K562 (cell line): ENCODE data around the gene CDC14A. TPM values are rescaled to one million over a fixed set of nuclear protein-coding genes. Genes with fewer than 3 reads are reported as not detected.
A peak's percentile ranks its signal among the peaks of the same experiment; 100 is the strongest.

Experiments used
- AFF4 ChIP-seq: sonication (generic); formaldehyde crosslinking; IDR thresholded peaks from 2 replicates; pipeline ENCODE4 v1.8.0; 2023; ENCODE audit warnings: mild to moderate bottlenecking, missing genetic modification reagents
- BCOR ChIP-seq: fragments of 450-650 bp; IDR thresholded peaks from 2 replicates; pipeline ENCODE4 v1.6.1; 2016
- BRD9 ChIP-seq: fragments of 450-650 bp; IDR thresholded peaks from 2 replicates; pipeline ENCODE4 v1.6.1; 2018; ENCODE audit warnings: low read depth; ENCODE audit not compliant: partially characterized antibody
- BRF1 ChIP-seq: IDR thresholded peaks from 3 replicates; pipeline ENCODE4 v1.6.1; 2011; ENCODE audit warnings: borderline replicate concordance, mild to moderate bottlenecking; ENCODE audit not compliant: insufficient read length; ENCODE audit errors: extremely low read depth
- CBX5 ChIP-seq: IDR thresholded peaks from 2 replicates; pipeline ENCODE4 v1.6.1; 2014; ENCODE audit warnings: low read depth, borderline replicate concordance
- E2F6 ChIP-seq, 2 experiments: IDR thresholded peaks; 2 replicates each; pipeline ENCODE4 v1.6.1; 2011; ENCODE audit warnings: borderline replicate concordance in 1 of 2, control low read depth in 1 of 2, low read depth in 1 of 2, low read length in 1 of 2, mild to moderate bottlenecking in 1 of 2, mixed read lengths in 1 of 2, moderate library complexity in 1 of 2; ENCODE audit not compliant: insufficient read depth in 1 of 2, insufficient read length in 1 of 2, poor library complexity in 1 of 2, severe bottlenecking in 1 of 2; ENCODE audit errors: extremely low read depth in 1 of 2
- KAT2B ChIP-seq: IDR thresholded peaks from one replicate; pipeline ENCODE4 v1.6.1; 2012; ENCODE audit warnings: low read depth, mild to moderate bottlenecking, control low read depth, inconsistent platforms, low read length, moderate library complexity
- KDM5B ChIP-seq: fragments of 200-600 bp; sonication (generic); IDR thresholded peaks from 2 replicates; pipeline ENCODE4 v1.6.1; 2012; ENCODE audit warnings: low read depth, mild to moderate bottlenecking, moderate library complexity, low read length, control low read depth, inconsistent platforms; ENCODE audit not compliant: insufficient replicate concordance
- NFRKB ChIP-seq: fragments of 450-650 bp; IDR thresholded peaks from 2 replicates; pipeline ENCODE4 v1.6.1; 2016; ENCODE audit warnings: low read depth
- NR2C2 ChIP-seq, 2 experiments: fragments of 200-800 bp in 1 of 2; sonication (Bioruptor generic) in 1 of 2; sonication (generic) in 1 of 2; formaldehyde crosslinking in 1 of 2; IDR thresholded peaks; 2 replicates each; pipeline versions ENCODE4 v1.6.1 to v1.8.0; 2016 to 2022; ENCODE audit warnings: mild to moderate bottlenecking in 1 of 2, missing compliant biosample characterization in 1 of 2, missing genetic modification characterization in 1 of 2, missing genetic modification reagents in 1 of 2
- POLR2G ChIP-seq: fragments of 200-400 bp; formaldehyde crosslinking; IDR thresholded peaks from 2 replicates; pipeline ENCODE4 v1.6.1; 2017; ENCODE audit warnings: low read depth, mild to moderate bottlenecking, antibody characterized with exemption, low read length, moderate library complexity
- RCOR1 ChIP-seq, 2 experiments: IDR thresholded peaks; 2 replicates each; pipeline ENCODE4 v1.6.1; 2012; ENCODE audit warnings: low read depth in 2 of 2, low read length in 2 of 2, borderline replicate concordance in 1 of 2, improper control_type of control experiment in 1 of 2
- SOX6 ChIP-seq: fragments of 450-650 bp; IDR thresholded peaks from 2 replicates; pipeline ENCODE4 v1.6.1; 2014; ENCODE audit warnings: mild to moderate bottlenecking
- TAL1 ChIP-seq: fragments of 450-650 bp; IDR thresholded peaks from 2 replicates; pipeline ENCODE4 v1.6.1; 2016; ENCODE audit warnings: mild to moderate bottlenecking
- ZEB2 ChIP-seq: fragments of 450-650 bp; IDR thresholded peaks from 2 replicates; pipeline ENCODE4 v1.6.1; 2016
- ZNF134 ChIP-seq: fragments of 250-450 bp; sonication (Bioruptor Pico); conservative IDR thresholded peaks from 2 replicates; pipeline ENCODE4 v1.4.0; 2020
- ZNF165 ChIP-seq: fragments of 250-450 bp; sonication (Bioruptor Pico); IDR thresholded peaks from 2 replicates; pipeline ENCODE4 v1.4.0; 2020; ENCODE audit warnings: borderline replicate concordance
- ZNF551 ChIP-seq: fragments of 250-450 bp; sonication (Bioruptor Pico); IDR thresholded peaks from 2 replicates; pipeline ENCODE4 v1.5.0; 2021; ENCODE audit warnings: mild to moderate bottlenecking, moderate library complexity
- polyA plus RNA-seq, 8 experiments: library from polyadenylated mRNA; depleted of rRNA in 4 of 8; stranded (reverse) in 5 of 8; unstranded in 3 of 8; fragments of >200 nt; fragmentation: Nextera tagmentation in 2 of 8; fragmentation: Illumina TruSeq in 1 of 8; extraction: Ambion mirVana in 2 of 8; extraction: Trizol in 1 of 8; gene quantifications; 2 replicates each; pipeline versions ENCODE4 v1.2.1 to v1.2.3, GENCODE V29; 2011 to 2014; ENCODE audit warnings: inconsistent platforms in 1 of 8, missing spikeins in 1 of 8
- total RNA-seq, 7 experiments: library from RNA; depleted of rRNA in 6 of 7; stranded (reverse); fragments of >200 nt in 6 of 7; fragmentation: Illumina TruSeq in 2 of 7; extraction: Trizol in 2 of 7; gene quantifications; 2 replicates each; pipeline versions ENCODE4 v1.2.1 to v1.2.3, GENCODE V29; 2011 to 2021; ENCODE audit warnings: low replicate concordance in 1 of 7
- TF ChIP-seq, protein P1 (sequence below): sonication (generic); formaldehyde crosslinking; IDR thresholded peaks from 2 replicates; pipeline ENCODE4 v1.8.0; 2022; ENCODE audit warnings: mild to moderate bottlenecking, missing genetic modification reagents, borderline replicate concordance
- TF ChIP-seq, protein P2 (sequence below): sonication (generic); formaldehyde crosslinking; IDR thresholded peaks from 2 replicates; pipeline ENCODE4 v1.9.0; 2022; ENCODE audit warnings: mild to moderate bottlenecking, missing genetic modification reagents

CDC14A gene
- total and polyA plus RNA-seq, 9 of the 15 experiments (the other 6 are each of a cell fraction or from before 2014, with no cell fraction given) = 17.0 to 74.3 (median 33.4) TPM

DNA sequence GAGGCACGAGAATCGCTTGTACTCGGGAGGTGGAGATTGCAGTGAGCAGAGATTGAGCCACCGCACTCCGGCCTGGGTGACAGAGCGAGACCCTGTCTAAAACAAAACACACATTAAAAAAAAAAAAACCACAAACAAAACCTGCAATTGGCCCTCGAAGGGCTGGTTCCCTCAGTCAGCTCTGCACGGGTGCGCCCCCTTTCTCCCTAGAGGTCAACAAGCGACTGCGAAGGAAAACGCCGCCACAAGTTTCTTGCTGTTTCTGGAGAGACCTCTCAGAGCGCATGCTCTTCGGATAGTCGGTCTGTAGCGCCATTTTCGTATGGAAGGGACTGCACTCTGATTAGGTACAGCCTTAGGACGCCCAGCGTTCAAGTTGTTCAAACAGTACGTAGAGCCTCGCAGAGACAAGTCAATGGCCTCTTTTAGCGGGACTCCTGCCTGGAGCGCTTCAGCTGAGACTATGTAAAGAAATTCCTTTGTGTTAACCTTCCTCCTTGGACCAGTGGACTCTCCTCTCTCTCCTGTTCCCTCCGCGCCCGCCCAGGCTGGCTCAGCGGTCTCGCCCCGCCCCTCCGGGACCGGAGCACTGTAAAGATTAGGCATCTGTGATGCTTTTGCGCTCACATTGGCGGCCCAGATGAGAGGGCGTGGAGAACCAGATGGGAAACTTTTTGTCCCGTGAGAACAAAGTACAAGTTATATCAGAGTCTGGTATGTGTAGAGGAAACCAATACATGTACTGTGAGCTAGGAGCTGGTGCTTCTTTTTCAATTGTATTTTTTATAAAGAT, 1.0 kb upstream of the CDC14A start (continued):
- TF ChIP-seq NR2C2 (CRISPR knock-in tag; IDR thresholded peaks at IDR 0.05) (no peak), NR2C2 (tag; IDR thresholded peaks at IDR 0.05) (peak; percentile 73), POLR2G (peak; percentile 79), SOX6 (peak; percentile 49), ZNF551 (CRISPR knock-in tag) (no peak), BRF1 (no peak), TAL1 (no peak), AFF4 (CRISPR knock-in tag) (0 out of 2 replicates have a peak, but pooled peaks have one; percentile 56), CBX5 (no peak; the same call in 1 of the 2 replicates), ZNF165 (no peak), E2F6 (IDR thresholded peaks at IDR 0.05; ENCODE audit: borderline replicate concordance in 1 of 2, extremely low read depth in 1 of 2, insufficient read depth in 1 of 2, insufficient read length in 1 of 2, low read depth in 1 of 2, low read length in 1 of 2, poor library complexity in 1 of 2, severe bottlenecking in 1 of 2) (peak in 1 of 2 experiments; percentile 61), ZEB2 (0 out of 2 replicates have a peak, but pooled peaks have one; percentile 38), ZNF134 (CRISPR knock-in tag) (peak; percentile 90), BCOR (peak; percentile 77), RCOR1 (IDR thresholded peaks at IDR 0.05; ENCODE audit: borderline replicate concordance in 1 of 2, low read depth in 2 of 2, low read length in 2 of 2) (peak in 1 of 2 experiments; percentile 85; a peak in 2 of 4 replicates), KDM5B (peak; percentile 68), NFRKB (peak; percentile 86), KAT2B (peak; percentile 69), BRD9 (peak; percentile 79)
- TF ChIP-seq, protein P1, sequence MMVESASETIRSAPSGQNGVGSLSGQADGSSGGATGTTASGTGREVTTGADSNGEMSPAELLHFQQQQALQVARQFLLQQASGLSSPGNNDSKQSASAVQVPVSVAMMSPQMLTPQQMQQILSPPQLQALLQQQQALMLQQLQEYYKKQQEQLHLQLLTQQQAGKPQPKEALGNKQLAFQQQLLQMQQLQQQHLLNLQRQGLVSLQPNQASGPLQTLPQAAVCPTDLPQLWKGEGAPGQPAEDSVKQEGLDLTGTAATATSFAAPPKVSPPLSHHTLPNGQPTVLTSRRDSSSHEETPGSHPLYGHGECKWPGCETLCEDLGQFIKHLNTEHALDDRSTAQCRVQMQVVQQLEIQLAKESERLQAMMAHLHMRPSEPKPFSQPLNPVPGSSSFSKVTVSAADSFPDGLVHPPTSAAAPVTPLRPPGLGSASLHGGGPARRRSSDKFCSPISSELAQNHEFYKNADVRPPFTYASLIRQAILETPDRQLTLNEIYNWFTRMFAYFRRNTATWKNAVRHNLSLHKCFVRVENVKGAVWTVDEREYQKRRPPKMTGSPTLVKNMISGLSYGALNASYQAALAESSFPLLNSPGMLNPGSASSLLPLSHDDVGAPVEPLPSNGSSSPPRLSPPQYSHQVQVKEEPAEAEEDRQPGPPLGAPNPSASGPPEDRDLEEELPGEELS (CRISPR knock-in tag) = 0 out of 2 replicates have a peak, but pooled peaks have one; percentile 27
- TF ChIP-seq, protein P2, sequence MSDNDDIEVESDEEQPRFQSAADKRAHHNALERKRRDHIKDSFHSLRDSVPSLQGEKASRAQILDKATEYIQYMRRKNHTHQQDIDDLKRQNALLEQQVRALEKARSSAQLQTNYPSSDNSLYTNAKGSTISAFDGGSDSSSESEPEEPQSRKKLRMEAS = peak; percentile 76; the same call in 1 of the 2 replicates
